GM10847 (cell line): Measurements from ENCODE around the gene FRMD1.

Experiments used
- POLR2A ChIP-seq: IDR thresholded peaks from 2 replicates; pipeline ENCODE4 v1.6.1; 2011; ENCODE audit not compliant: insufficient read length; ENCODE audit errors: extremely low read depth

The FRMD1 gene

GRCh38 chr6:168050225-168050880 lies 28.7 kb downstream of the FRMD1 start:
- no peak for TF ChIP-seq POLR2A

DNA sequence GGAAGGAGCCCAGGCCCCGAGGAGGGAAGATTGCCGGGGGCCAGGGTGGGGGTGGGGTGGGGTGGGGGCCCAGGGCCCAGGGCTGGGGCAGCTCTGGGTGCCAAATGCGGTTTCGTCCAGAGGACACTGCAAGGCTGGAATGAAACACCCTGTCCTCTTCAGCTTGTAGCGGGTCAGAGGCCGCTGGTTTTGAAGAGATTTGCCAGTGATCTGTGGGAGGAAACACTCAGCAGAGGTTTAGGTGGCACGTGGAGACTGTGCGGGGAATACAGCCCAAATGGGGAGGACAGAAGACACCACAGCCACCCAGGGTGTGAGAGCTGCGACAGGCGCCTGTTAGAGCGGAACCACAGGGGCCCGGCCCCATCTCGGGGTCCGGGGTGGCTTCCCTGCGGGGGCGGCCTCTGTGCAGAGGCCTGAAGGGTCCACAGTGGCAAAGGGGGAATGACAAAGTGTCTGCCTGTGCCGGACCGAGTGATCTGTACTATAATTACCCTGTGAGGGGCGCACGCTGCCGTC lies 29.2 kb downstream of the FRMD1 start:
- no peak for TF ChIP-seq POLR2A

DNA sequence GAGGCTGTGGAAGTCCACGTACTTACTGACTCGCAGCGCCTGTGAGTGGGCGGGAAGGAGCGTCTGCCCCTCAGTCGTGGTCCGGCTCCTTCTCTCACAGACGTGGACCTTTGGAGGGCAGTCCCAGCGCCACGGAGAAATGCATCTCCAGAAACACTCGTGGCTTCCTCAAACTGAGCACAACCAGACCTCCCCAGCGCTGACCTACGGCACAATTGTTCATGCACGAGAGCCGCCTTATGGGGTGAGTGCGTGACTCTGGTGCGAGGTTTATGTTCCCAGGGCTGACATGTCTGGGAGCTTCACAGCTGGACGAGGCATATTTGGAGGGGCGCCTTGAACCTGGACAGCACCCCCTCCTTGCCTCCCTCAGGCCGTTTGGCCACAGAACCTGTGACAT lies 29.7 kb downstream of the FRMD1 start:
- no peak for TF ChIP-seq POLR2A

- TF ChIP-seq POLR2A = no peak
Measured at GRCh38 chr6:168048724-168049025, 30.3 kb downstream of the FRMD1 start.

DNA sequence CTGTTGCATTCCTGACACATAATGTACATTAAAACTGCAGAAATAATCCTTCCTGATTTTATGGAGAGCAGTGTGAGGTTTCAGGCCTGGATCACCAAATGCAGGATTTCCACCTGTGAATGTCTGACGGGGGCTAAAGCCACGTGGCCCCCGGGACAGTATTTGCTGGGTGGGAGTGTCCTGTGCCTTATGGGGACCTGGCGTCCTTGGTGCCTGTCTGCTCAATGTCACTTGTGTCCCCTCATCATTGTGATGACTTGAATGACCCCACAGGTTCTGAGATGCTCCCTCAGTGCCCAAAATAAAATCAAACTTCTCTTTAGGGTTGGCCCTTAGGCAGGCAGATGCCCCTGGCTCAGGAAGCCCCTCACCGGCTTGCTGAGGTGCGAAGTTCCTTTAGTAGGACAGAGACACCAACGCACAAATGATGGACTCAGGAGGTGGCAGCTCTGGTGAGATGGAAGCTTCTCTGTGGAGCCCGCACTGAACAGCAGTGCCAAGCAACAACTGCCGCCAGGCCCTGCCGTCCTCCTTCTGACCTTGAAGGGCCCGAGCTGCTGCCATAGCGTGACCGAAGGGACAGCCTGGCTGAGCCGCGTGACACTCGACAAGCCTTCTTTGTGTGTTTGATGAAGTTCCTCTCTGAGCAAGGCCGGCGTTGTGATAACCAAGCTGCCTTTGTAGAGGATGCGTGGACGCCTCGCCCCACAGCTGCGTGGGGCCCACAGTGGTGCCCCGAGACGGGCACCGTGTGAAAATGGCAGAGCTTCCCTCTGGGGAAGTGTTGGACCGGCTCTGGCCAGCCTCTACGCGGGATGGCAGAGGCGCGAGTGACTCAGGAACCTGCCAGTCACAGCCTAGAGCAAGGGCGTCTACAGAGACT lies 30.9 kb downstream of the FRMD1 start:
- no peak for TF ChIP-seq POLR2A

GRCh38 chr6:168046696-168047095 lies 32.3 kb downstream of the FRMD1 start:
- TF ChIP-seq POLR2A = no peak

GRCh38 chr6:168045706-168046620 lies 33.0 kb downstream of the FRMD1 start:
- TF ChIP-seq POLR2A = no peak

GRCh38 chr6:168045141-168045691 lies 33.8 kb downstream of the FRMD1 start:
- TF ChIP-seq POLR2A = no peak

DNA sequence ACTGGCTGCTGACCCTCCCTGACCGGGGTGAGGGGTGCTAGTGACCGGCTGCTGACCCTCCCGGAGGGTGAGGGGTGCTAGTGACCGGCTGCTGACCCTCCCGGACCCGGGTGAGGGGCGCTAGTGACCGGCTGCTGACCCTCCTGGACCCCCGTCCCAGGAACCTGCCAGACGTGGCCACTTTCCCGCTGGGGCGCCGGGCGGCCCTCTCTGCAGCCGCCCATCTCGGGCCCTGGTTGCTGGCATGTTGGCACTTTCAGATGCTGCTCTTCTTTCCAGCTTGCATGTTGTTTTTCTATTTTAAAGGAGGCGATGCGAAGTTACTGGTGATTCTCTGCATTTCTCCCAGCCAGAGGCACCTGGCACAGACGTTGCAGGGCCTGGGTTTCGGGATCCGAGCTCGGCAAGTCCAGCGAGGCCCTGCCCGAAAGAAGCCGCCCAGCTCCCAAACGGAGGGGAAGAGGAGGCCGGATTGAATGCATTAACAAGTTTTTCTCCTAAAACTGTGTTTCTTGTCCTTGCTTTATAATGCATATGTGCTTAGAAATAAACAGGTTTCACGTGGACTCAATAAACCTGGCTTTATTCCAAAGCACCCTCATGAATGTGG lies 34.4 kb downstream of the FRMD1 start:
- TF ChIP-seq POLR2A = no peak

DNA sequence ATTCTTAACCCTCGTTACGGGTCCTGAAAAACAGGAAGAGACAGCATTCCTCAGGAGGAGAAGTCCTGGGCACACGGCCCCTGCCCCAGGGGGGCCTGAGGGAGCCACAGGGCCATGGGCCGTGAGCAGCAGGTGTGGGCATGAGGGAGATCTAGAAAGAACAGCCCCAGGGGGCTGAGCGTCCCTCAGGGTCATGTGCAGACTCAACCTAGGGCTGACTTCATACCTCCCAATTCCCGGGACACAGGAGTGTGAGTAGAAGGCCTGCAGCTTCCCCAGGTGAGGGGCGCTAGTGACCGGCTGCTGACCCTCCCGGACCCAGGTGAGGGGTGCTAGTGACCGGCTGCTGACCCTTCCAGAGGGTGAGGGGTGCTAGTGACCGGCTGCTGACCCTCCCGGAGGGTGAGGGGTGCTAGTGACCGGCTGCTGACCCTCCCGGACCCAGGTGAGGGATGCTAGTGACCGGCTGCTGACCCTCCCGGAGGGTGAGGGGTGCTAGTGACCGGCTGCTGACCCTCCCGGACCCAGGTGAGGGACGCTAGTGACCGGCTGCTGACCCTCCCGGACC lies 35.1 kb downstream of the FRMD1 start:
- no peak for TF ChIP-seq POLR2A

- no peak for TF ChIP-seq POLR2A
Measured at GRCh38 chr6:168043193-168043847, 35.7 kb downstream of the FRMD1 start.

- TF ChIP-seq POLR2A = no peak
Measured at GRCh38 chr6:168042426-168043192, 36.4 kb downstream of the FRMD1 start.

GRCh38 chr6:168041928-168042327 lies 37.1 kb downstream of the FRMD1 start:
- no peak for TF ChIP-seq POLR2A
